Measurements from ENCODE around the gene CAMK2G.

- TF ChIP-seq CTCF (conservative IDR thresholded peaks at IDR 0.05; ENCODE audit: low read depth in 2 of 2) (peak; percentile 23 to 38; a peak in 2 of 4 replicates), NANOG (IDR thresholded peaks at IDR 0.05; ENCODE audit: borderline replicate concordance) (no peak), ZNF114 (CRISPR knock-in tag; IDR thresholded peaks at IDR 0.05) (no peak), EZH2 (IDR thresholded peaks at IDR 0.05; ENCODE audit: low read depth, unreplicated experiment) (no peak), POLR2AphosphoS5 (IDR thresholded peaks at IDR 0.05; ENCODE audit: low read depth) (no peak), ZNF331 (CRISPR knock-in tag; IDR thresholded peaks at IDR 0.05; ENCODE audit: low read depth) (no peak)
Measured at GRCh38 chr10:73768881-73769280, 105.5 kb downstream of the CAMK2G start.

All from GM23338 (cell line).